Uterus (tissue), 2 donors: ENCODE data around the gene PAK3.

Source experiments
- POLR2A ChIP-seq, 2 donors: fragments of 450-650 bp; IDR thresholded peaks; one replicate each; pipeline ENCODE4 v1.6.1; 2016; ENCODE audit warnings: antibody characterized with exemption in 2 of 2, mild to moderate bottlenecking in 1 of 2, moderate library complexity in 1 of 2
- TF ChIP-seq, protein P1 (sequence below), 4 experiments: fragments of 200-600 bp in 2 of 4; fragments of 450-650 bp in 2 of 4; sonication (generic) in 2 of 4; IDR thresholded peaks; one replicate each; pipeline ENCODE4 v1.5.1; 2016 to 2019; ENCODE audit warnings: antibody characterized with exemption in 4 of 4, mild to moderate bottlenecking in 2 of 4, moderate library complexity in 1 of 4

DNA sequence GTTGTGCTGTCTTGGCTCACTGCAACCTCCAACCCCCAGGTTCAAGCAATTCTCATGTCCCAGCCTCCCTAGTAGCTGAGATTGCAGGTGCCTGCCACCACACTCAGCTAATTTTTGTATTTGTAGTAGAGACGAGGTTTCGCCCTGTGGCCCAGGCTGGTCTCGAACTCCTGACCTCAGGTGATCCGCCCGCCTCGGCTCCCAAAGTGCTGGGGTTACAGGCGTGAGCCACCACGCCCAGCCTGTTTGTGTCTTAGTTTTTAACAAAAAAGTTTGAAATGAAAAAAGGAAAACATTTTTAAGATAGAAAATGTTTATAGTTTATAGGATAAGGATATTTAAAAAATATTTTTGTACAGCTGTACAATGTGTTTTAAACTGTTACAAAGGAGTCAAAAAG, 111.9 kb downstream of the PAK3 start:
- no peak for TF ChIP-seq POLR2A (IDR thresholded peaks at IDR 0.05)
- TF ChIP-seq, protein P1, sequence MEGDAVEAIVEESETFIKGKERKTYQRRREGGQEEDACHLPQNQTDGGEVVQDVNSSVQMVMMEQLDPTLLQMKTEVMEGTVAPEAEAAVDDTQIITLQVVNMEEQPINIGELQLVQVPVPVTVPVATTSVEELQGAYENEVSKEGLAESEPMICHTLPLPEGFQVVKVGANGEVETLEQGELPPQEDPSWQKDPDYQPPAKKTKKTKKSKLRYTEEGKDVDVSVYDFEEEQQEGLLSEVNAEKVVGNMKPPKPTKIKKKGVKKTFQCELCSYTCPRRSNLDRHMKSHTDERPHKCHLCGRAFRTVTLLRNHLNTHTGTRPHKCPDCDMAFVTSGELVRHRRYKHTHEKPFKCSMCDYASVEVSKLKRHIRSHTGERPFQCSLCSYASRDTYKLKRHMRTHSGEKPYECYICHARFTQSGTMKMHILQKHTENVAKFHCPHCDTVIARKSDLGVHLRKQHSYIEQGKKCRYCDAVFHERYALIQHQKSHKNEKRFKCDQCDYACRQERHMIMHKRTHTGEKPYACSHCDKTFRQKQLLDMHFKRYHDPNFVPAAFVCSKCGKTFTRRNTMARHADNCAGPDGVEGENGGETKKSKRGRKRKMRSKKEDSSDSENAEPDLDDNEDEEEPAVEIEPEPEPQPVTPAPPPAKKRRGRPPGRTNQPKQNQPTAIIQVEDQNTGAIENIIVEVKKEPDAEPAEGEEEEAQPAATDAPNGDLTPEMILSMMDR (IDR thresholded peaks at IDR 0.05), result no peak
